AG10803 (cell line): ENCODE measurements around the gene KRTAP10-3.
"Not testable (repeated sequence)": the region's sequence is repeated elsewhere in the genome, so short reads cannot be mapped to it uniquely, and the experiment has no call there.

ENCODE experiments used
- DNase-seq: peaks from one replicate; pipeline ENCODE4 v3.0.0; 2010; ENCODE audit warnings: low read depth
- H3K4me3 ChIP-seq: 2 replicates; pipeline ENCODE4 v1.5.1; 2011; ENCODE audit warnings: mild to moderate bottlenecking, low read length, control low read depth
- CTCF ChIP-seq: conservative IDR thresholded peaks from 2 replicates; pipeline ENCODE4 v1.5.1; 2011; ENCODE audit warnings: mild to moderate bottlenecking, low read length, control low read depth, inconsistent platforms

The KRTAP10-3 gene

DNA sequence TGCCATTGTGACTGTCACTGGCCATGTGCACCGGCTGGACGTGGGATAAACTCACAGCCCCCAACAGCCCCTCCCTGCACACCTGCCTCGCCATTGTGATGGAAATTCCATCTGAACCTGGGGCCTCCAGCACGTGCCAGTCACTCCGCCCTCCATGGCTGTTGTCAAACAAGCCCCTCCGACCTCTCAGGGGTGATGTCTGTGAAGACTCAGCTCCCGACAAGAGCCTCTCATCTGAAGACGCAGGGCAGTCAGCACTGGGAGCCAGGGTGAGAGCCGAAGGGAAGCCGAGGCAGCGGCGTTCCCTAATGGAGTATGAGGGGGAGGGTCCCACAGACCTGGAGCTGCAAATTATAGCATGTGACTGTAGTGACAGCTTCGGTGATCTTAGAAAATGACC is 5.9 kb downstream of the KRTAP10-3 start:
- no peak for DNase-seq
- no peak for TF ChIP-seq CTCF
- H3K4me3 ChIP-seq: no peak overlapping the region

DNA sequence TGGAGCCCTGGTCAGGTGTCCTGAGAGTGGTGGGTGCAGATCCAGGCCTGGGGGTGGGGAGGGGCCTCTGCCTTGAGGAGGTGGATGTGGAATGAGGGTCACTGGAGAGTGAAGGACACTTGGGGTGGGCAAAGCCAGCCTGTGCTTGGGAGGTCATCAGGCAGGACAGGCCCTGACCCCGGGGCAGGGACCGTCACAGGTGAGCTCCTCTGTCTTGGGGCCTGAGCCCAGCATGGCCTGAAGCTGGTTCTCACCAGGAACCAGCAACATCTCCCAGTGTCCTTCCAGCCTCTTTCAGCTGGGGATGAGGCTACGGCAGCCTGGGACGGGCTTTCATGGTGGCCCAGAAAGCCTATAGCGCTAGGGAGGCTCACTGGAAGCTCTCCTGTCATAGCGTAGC is 6.5 kb downstream of the KRTAP10-3 start:
- H3K4me3 ChIP-seq: no peak overlapping the region
- no peak for TF ChIP-seq CTCF
- no peak for DNase-seq

DNA sequence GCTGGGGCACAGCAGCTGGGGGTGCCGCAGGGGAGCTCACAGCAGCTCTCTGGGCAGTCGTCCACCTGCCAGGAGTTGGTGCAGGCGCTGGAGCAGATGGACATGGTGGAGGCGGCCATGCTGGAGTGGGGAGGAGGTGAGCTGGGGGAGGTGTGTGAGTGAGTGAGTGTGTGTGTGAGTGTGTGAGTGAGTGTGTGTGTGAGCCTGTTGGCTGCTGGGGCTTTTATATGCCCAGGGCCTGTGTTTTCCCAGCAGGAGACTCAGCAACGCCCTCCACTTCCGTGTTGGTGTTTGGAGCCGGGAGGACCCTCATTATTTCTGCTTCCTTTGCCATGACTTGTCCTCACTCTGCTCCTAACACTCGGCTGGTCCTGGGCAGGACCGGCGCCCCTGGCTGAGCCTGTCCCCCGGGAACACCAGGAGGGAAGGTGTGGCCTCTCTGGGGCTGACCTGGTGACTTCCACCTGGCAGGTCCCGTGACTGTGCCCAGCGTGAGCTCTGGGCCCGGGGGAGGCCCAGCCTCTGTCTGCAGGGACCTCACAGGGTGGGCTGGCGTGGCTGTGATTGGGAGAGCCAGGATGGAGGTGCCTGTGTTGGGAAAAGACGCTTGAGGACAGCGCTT is 7.1 kb downstream of the KRTAP10-3 start, which contains the start of gene KRTAP10-2:
Gene KRTAP10-2, minus strand, starts transcription at position 166 of the 622 bp plus-strand sequence. Its CDS starts 47 bp downstream, at position 119.
- no peak for DNase-seq
- no peak within 1 kb of the TSS for H3K4me3 ChIP-seq
- no peak for TF ChIP-seq CTCF

DNA sequence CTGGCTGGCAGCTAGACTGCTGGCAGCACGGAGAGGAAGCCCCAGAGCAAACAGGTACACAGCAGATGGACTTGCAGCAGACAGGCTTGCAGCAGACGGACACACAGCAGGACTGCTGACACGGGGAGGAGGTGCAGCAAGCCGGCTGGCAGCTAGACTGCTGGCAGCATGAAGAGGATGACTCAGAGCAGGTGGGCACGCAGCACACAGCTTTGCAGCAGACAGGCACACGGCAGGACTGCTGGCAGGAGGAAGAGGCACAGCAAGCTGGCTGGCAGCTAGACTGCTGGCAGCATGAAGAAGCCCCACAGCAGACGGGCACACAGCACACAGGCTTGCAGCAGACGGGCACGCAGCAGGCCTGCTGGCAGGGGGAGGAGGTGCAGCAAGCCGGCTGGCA is 7.8 kb downstream of the KRTAP10-3 start:
- no peak for DNase-seq
- TF ChIP-seq CTCF: no peak

GRCh38 chr21:44550285-44550684 is 8.3 kb downstream of the KRTAP10-3 start:
- DNase-seq, H3K4me3 ChIP-seq: not testable (repeated sequence)

More for the DNA sequence above, 7.8 kb downstream of the KRTAP10-3 start:
- no peak overlapping the region for H3K4me3 ChIP-seq

GRCh38 chr21:44549525-44550211 is 8.9 kb downstream of the KRTAP10-3 start:
- H3K4me3 ChIP-seq: no peak overlapping the region
- DNase-seq: no peak
- TF ChIP-seq CTCF: no peak

GRCh38 chr21:44548922-44549321 is 9.7 kb downstream of the KRTAP10-3 start:
- no peak for DNase-seq
- H3K4me3 ChIP-seq: no peak overlapping the region
- no peak for TF ChIP-seq CTCF
